HG03575 (cell line): Measurements from ENCODE around the gene SCFD2.
"Not testable (repeated sequence)": the region's sequence is repeated elsewhere in the genome, so short reads cannot be mapped to it uniquely, and the experiment has no call there.

Experiments
- ATAC-seq: cut with Tn5 transposase; IDR thresholded peaks from one replicate; pipeline ENCODE4 v1.9.1; 2021; ENCODE audit not compliant: unreplicated experiment, insufficient number of reproducible peaks, low FRiP score; ENCODE audit errors: extremely low read depth

Gene SCFD2

DNA sequence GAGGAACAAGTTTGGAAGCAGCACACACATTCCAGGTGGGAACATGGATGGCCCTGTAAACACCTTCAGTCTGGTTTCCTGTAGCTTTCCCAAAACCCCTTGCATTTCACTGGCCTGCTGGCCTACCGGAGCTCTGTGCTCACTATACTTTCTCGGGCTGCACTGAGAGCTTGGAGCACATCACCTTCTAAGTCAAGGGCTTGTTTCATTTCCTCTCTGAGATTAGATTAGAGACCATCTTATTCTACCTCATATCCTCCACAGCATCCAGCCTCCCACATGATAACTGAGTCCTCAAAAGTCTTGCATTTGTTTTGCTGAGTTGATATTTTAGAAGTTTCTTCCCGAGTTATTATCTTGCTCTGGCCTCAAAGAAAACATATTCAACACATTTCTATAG is 356.0 kb downstream of the SCFD2 start:
- ATAC-seq = no peak

DNA sequence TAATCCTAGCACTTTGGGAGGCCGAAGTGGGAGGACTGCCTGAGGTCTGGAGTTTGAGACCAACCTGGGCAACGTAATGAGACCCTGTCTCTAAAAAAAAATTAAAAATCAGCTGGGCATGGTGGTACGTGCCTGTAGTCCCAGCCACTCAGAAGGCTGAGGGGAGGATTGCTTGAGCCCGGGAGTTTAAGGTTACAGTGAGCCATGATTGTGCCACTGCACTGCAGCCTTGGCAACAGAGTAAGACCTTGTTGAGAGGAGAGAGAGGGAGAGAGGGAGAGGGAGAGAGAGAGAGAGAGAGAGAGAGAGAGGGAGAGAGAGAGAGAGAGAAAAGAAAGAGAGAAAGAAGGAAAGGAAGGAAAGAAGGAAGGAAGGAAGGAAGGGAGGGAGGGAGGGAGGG is 358.8 kb downstream of the SCFD2 start:
- no peak for ATAC-seq

DNA sequence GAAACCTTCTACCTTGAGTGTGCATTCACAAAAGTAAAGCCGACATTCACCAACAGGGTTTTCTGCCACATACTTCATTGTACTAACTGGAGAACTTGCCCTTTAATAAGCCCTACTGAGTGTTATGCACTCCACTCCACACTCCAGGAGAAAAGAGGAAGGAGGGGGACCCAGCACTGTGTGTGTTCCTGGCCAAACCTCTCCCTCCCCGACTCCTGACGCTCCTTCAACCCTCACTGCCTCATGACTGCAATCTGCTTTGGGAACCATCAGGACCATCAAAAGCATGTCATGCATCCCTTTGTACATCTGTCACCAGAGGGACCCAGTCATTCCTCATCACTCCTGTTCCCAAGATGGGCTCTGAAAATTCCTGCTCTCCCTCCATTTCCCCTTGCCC is 360.1 kb downstream of the SCFD2 start:
- no peak for ATAC-seq

DNA sequence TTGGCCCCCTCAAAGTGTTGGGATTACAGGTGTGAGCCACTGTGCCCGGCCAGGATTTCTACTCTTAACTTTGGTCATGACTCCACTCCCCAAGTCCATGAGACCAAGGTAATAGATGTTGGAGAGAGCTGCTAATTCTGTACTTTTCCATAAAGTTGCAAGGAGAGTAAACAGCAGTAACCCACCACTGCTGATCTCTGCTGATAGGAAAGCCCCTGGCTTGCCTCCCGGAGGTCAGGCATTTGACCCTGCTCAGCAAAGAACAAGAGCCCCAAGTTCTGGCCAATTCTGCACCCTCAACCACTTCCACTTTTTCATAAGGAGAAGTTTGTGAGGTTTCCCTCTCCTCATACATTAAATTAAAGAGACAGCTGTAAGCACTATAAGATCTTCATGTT is 360.7 kb downstream of the SCFD2 start:
- no peak for ATAC-seq

DNA sequence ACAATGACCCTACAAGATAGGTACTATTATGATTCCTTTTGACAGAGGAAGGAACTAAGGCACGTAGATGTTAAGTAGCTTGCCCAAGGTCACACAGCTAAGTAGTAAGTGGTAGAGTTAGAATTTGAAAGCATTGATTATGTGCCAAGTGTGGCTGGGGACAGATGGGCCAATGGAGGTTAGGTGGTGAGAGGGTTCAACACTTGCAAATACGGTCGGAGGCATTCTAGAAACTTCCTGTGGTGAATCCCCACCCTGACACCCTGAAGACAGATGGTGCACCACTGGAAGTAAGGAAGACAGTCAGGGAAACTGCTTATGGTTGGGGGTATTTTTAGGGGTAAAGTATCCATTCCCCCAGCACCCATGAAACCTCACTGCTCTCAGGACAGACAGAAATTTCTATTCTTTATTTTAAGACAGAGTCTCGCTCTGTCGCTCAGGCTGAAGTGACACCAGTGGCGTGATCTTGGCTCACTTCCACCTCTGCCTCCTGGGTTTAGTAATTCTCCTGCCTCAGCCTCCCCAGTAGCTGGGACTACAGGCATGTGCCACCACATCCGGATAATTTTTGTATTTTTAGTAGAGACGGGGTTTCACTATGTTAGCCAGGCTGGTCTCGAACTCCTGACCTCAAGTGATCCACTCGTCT is 361.2 kb downstream of the SCFD2 start:
- ATAC-seq = no peak

DNA sequence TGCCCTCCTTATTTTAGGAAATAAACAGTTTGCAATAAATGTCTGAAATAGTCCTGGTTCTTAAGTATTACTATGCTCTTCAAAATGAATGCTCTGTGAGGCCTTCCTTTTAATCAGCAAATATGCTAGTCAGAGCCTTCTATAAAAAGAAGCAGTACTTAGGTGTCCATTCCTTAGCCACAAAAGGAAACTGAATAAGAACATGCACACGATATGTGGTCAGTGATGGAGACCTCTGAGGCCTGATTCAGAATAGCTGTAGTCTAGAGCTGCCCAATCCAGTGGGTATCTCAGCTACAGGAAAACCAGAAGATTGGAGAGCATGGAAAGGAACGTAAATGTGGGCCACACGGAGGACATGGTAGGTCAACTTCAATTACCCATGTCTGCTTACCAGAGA is 361.9 kb downstream of the SCFD2 start:
- no peak for ATAC-seq

DNA sequence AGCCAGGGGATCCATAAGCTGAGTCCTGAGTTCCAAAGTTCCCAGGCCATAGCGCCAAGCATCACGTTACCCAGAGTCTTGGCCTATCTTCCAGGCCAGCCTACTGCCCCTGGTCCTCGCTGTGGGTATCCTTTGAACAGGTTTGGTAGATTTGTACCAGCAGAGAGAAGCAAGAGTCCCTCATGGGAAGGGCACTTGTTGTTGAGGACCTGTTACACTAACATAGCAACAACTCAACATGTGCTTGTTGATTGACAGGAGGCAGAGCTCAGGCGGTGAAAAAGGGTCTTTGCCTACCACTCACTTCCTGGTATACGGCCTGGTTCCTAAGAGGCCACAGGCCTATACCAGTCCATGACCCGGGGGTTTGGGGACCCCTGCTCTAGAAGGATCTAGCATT is 365.3 kb downstream of the SCFD2 start:
- no peak for ATAC-seq

DNA sequence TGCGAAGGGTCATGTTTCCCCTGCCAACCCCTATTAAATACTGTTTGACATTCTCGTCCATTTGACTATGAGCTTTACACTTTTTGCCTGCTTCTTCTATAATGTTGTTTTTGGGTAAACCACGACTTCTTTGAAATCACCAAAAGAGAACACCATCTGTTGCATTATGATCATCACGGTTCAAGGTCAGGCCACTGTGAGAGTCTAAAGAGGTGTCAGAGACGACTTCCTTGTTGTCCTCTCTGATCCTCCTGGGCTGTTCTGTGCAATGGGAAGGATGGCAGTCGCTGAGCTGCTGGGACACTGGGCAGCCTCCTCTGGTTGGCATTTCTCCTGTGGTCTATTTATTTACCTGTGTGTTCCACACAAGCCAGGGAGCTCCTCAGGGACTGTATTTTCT is 366.2 kb downstream of the SCFD2 start:
- no peak for ATAC-seq

DNA sequence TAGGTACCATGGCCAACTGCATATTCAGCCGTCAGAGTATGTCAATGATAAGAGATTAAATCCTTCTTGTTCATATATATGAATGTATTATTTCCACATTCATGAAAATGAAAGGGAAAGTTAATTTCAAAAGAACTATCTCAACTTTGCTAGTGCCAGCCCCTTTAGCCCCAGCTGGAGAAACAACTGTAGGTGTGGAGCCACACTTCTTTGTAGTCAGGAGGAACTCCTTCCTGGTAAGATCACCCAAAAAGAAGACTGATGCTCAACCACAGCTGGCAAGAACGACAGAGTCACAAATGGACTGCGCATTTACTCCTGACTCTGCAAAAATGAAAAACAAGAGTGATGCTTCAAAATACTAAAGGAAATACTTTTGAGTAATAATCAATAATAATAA is 367.4 kb downstream of the SCFD2 start:
- ATAC-seq = no peak

DNA sequence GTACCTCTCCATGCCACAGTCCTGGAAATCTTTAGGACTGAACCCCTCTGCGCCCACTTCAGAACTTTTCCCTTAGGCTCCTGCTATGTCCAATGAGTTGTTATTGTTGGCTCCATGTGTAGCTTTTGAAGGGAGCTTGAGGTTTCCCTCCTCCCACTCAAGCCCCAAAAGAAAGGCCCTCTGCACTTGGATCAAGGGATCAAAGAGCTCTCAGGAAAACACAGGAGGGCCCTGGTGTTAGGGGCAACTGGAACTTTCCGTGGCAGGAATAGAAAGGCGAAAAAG is 368.8 kb downstream of the SCFD2 start:
- no peak for ATAC-seq

DNA sequence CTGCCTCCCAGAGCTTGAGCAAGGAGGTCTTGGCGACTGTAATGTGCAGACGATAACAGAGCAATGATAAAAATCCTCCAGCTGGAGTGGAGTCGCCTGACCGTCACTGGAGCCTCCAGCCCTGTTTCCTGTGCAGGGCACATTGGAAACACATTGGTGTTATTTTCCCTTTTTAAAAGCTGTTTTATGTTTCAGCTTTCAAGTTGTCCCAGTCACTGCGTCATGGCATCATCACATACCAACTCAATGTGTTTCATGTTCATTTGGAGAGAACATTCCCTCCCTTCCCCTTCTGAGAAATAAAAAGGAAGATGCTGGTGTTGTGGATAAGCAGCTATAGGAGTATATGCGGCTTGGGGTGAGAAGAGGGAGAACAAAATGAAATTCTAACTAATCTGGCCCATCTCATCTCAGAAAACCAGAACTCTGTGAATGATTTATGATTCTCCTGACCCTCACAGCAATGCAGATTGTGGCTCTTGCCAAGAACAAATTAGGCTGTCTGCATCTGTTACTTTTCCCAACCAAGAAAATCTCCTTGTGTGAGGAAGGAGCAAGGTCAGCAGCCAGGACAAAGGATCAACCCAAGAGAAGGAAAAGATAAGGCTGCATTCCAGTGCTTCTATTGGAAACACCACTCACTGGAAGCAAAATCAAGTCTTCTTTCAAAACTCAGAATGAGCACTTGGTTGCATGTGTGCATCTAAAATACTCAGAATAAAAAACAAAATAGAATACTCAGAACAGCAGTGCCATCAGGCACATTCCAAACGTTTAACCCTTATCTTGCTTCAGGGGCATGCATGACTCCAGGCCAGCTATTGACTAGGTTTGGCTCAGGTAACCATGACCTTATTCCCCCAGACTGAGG is 369.4 kb downstream of the SCFD2 start:
- ATAC-seq = no peak

DNA sequence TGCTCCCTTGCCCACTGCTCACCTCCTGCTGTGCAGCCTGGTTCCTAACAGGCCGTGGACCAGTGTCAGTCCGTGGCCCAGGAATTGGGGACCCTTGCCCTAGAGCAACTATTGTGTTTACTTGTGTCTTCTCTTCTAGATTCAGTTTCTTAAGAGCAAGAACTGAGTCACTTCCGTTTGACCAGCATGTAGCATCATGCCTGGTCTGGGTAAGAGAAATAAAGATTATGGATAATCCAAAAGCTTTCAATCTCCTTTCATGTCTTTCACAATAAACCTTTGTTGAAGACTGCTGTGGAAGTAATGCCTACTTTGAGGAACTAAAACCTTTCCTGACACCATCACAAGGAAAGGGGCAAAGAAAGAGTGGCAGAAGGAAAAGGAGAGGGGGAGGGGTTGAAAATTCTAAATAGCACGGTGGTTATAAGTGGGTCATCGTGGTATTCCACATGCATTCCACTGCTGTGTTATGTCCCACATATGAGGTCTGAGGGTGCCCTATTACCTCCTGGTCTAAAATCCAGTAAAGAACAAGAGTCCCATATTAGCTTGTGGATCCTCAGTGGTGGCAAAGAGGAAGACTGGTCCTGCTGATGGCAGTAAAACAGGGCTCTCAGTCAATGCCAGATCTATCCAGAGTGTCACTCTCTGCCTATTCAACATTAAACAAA is 370.4 kb downstream of the SCFD2 start:
- ATAC-seq = no peak

DNA sequence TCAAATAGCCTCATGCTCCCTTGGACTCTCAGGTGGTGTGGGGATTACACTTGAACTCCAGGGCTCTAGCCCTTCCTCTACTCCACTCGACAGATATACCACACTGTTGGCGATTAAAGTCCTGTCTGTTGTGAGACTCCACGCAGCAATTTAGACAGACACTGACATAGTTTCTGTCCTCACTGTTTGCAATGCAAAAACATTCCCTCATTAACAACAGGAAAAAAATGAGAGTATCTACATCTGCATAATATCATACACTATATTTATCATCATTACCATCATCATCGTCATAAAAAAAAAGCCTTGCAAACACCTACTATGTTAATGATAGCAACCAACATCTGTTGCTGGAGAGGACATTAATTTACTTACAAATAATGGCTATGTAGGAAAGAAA is 371.3 kb downstream of the SCFD2 start:
- ATAC-seq = no peak

DNA sequence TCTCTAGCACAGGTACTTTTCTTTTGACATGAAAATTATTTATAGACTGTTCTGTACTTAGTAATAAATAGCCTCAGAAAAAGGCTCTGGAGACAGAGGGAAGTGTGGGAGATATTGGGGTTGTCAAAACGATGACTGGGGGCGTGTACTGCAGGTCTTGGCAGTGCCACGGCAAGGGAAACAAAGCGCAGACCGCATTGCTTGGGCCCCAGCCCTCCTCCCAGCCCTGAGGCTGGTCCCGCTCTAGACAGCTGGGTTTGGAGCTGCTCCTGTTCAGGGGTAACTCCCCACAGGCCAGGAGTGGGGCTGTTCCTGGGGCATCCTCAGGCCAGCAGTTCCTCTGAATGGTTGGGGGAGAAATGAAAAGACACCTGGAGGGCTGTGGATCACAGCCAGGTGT is 372.1 kb downstream of the SCFD2 start:
- ATAC-seq = no peak

DNA sequence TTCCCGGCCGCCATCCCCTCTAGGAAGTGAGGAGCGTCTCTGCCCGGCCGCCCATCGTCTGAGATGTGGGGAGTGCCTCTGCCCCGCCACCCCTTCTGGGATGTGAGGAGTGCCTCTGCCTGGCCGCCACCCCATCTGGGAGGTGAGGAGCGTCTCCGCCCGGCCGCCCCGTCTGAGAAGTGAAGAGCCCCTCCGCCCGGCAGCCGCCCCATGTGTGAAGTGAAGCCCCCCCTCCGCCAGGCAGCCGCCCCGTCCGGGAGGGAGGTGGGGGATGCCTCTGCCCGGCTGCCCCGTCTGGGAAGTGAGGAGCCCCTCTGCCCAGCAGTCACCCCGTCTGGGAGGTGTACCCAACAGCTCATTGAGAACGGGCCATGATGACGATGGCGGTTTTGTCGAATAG is 373.3 kb downstream of the SCFD2 start:
- ATAC-seq = not testable (repeated sequence)

DNA sequence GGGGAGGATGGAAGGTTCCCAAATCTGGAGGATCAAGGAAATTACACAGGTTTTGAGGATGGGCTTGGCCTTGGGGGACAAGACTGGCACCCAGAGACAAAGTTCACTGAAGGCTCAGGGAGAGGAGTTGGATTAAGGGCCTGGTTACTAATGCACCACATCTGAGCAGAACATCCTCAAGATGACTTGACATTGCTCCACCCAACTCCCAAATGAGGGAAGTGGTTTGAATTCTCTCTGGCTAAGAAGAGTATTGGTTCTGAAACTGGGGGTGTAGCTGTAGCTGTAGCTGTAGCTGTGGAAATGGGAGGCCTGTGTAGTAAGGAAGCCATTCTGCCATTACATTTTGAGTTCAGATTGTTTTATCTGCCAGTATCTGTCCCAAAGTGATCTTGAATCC is 374.4 kb downstream of the SCFD2 start:
- ATAC-seq = no peak

DNA sequence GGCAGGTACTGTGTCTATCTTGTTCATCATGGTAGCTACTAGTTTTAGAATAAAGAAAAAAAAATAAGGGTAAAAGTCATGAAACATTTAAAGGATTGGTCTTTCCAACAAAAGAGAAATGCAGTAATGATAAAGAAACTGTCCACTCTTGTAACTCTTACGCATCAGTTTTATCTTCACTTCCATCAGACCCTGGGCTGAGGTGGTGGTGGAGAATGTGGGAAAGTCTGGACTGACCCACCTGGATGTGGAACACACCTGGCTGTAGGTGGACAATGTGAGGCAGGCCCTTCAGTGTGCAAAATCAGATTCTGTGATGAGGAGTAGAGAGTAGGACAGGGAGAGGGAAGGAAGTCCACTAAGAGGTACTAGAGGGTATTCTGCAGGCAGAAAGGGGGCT is 375.2 kb downstream of the SCFD2 start:
- ATAC-seq = no peak

DNA sequence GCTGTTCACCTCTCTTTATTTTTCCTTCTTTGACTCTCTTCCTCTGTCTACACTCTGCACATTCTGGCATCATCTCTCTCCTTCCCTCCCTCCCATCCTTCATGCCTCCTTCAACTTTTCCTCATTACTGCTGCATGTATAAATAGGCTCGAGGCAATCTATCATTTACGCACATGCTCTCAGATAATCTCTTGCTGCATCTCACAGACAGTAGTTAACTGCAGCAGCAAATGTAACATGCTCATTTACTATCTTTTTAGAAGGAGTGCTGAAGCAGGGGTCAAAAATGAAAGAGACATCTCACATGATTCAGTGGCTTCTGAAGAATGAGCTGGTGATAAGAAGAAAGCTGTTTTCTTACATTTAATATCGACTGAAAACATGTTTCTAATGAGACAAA is 376.0 kb downstream of the SCFD2 start:
- ATAC-seq = no peak

DNA sequence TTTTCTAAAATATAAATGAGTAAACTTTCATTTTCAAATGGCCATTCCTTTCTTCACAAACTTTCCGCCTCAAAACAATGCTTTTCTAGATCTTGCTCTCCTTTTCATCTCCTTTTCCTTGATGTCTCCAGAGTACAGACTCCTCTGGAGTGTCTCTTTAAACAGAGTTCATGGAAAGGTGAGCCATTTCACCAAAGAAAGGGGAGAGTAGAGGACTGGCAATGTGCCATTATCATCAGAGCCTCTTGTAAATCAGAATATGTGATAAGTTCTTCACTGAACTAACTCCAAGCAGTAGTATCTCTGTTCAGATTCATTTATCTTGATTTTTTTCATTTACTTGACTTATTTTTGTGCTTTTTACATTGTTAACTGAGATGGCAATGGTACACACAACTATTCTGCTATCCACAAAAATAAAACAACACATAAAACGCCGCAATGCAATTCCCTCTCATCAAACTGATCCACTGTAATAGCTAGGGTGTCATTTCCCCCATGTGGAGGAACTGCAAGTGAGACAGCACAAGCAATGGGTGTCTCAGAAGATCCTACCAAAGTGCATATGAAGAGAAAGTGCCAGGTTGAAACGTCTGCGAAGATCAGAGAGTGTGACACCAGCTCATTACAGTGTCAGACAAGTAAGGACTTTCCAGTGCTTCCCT is 378.3 kb downstream of the SCFD2 start:
- no peak for ATAC-seq

DNA sequence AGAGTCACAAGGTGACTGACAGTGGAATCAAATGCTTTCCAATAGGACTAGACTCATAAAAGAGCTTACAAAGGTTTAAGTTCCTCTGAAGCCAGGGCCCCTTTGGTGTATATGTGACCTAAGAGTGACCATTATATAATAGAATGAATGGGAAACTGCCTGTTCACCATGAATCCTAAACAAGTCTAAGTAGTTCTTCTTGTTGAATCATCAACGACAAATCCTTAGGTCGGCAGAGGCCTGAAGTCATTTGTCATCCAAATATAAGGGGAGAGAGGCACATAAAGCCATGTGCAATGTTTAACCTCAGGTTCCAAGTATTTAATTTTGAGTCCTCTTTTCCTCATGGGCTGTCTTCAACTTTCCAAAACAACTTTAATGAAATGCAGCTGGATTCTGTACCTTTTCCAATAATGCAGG is 381.4 kb downstream of the SCFD2 start:
- no peak for ATAC-seq
